ENCODE measurements around the gene CACNA1I. TPM values are rescaled to one million over a fixed set of nuclear protein-coding genes. Genes with fewer than 3 reads are reported as not detected.

The CACNA1I gene
- total RNA-seq, 4 donors from 2014 or later: not detected

DNA sequence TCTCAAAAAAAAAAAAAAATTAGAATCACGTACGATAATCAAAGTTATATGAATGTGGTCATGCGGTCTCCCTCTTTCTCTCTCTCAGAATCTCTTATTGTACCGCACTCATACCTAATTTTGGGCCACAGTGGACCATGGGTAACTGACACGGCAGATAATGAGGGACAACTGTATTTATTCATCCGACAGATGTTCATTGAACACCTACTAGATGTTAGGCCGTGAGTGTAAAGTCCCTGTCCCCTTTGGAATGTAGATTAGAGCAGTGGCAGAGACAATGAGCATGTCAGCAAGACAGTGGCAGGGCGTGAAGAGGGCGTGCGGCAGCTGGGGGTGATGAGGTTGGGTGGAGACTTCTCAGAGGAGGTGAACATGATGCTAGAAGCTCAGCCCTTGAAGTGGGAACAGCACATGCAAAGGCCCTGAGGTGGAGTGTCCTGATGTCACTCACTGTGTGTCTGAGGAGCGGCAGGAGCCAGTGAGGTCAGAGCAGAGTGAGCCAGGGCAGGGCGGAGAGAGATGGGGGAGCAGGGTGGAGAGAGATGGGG lies 25.1 kb downstream of the CACNA1I start:
- ATAC-seq (no peak), DNase-seq (no peak)
- Histone ChIP-seq H3K4me1 (no peaks in the 10 kb centered on the region), H3K27ac (no peak overlapping the region), H3K4me3 (no peak overlapping the region), H3K27me3 (peaks cover 25 to 40% (median 38%) of the 10 kb centered on the region in 3 donors), H3K9me3 (no peaks in the 10 kb centered on the region), H3K36me3 (no peaks in the 10 kb centered on the region)
- TF ChIP-seq, protein P1, sequence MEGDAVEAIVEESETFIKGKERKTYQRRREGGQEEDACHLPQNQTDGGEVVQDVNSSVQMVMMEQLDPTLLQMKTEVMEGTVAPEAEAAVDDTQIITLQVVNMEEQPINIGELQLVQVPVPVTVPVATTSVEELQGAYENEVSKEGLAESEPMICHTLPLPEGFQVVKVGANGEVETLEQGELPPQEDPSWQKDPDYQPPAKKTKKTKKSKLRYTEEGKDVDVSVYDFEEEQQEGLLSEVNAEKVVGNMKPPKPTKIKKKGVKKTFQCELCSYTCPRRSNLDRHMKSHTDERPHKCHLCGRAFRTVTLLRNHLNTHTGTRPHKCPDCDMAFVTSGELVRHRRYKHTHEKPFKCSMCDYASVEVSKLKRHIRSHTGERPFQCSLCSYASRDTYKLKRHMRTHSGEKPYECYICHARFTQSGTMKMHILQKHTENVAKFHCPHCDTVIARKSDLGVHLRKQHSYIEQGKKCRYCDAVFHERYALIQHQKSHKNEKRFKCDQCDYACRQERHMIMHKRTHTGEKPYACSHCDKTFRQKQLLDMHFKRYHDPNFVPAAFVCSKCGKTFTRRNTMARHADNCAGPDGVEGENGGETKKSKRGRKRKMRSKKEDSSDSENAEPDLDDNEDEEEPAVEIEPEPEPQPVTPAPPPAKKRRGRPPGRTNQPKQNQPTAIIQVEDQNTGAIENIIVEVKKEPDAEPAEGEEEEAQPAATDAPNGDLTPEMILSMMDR (IDR thresholded peaks at IDR 0.05 in 4 of 5, conservative IDR thresholded peaks at IDR 0.05 in 1 of 5): no peak
- TF ChIP-seq POLR2A (IDR thresholded peaks at IDR 0.05): no peak
- intact Hi-C loops (cut with DNase I; ENCODE audit: low total_unique reads): no loop called here
- in situ Hi-C loops (cut with MboI; ENCODE audit: low sequenced_read_pairs in 4 of 4): no loop called here

GRCh38 chr22:39596601-39597000 lies 26.0 kb downstream of the CACNA1I start:
- peaks cover 27 to 45% (median 39%) of the 10 kb centered on the region in 3 donors for H3K27me3 ChIP-seq
- intact Hi-C loops (cut with DNase I; ENCODE audit: low total_unique reads) (no loop called here), in situ Hi-C loops (cut with MboI; ENCODE audit: low sequenced_read_pairs in 4 of 4) (no loop called here)
- H3K9me3 ChIP-seq: no peaks in the 10 kb centered on the region
- no peaks in the 10 kb centered on the region for H3K36me3 ChIP-seq
- H3K4me1 ChIP-seq: no peaks in the 10 kb centered on the region
- DNase-seq: no peak
- H3K4me3 ChIP-seq: no peak overlapping the region
- no peak overlapping the region for H3K27ac ChIP-seq
- no peak for ATAC-seq
- TF ChIP-seq, protein P1 (IDR thresholded peaks at IDR 0.05 in 4 of 5, conservative IDR thresholded peaks at IDR 0.05 in 1 of 5): no peak
- TF ChIP-seq POLR2A (IDR thresholded peaks at IDR 0.05): no peak

DNA sequence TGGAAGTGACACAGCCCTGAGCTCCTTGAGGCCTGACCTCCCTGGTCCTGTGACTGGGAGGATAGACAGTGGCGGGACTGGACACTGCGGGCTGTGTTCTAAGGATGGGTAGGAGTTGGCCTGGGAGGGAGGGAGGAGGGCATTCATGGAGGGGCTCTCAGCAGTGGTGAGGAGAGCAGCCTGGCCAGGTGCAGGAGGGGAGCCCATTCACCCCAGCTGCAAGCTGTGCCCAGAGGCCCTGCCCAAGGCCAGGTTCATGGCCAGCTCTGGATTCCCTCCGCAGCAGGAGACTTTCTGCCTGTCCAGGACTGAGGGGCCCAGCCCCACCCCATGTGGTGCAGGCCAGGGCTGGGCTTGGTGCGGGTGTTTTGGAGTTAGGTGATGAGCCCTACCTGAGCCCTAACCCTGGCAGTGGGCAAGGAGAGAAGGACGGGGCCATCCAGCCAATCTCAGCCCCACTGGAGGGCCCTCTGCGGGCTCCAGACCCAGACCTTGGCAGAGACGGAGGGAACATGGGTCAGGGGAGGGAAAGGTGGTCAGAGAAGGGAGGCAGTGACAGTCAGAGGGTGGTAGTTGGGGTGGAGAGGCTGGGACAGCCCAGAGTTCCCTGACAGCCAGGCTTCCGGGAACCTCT lies 26.8 kb downstream of the CACNA1I start:
- Histone ChIP-seq H3K4me1 (no peaks in the 10 kb centered on the region), H3K27me3 (peaks cover 27 to 45% (median 39%) of the 10 kb centered on the region in 3 donors), H3K27ac (no peak overlapping the region), H3K9me3 (no peaks in the 10 kb centered on the region), H3K4me3 (no peak overlapping the region), H3K36me3 (no peaks in the 10 kb centered on the region)
- ATAC-seq: no peak
- DNase-seq: no peak
- no peak for TF ChIP-seq POLR2A (IDR thresholded peaks at IDR 0.05)
- TF ChIP-seq, protein P1 (IDR thresholded peaks at IDR 0.05 in 4 of 5, conservative IDR thresholded peaks at IDR 0.05 in 1 of 5): no peak
- in situ Hi-C loops (cut with MboI; ENCODE audit: low sequenced_read_pairs in 4 of 4) (no loop called here), intact Hi-C loops (cut with DNase I; ENCODE audit: low total_unique reads) (no loop called here)

- Histone ChIP-seq H3K9me3 (peaks cover 0 to under 1% (median 0%) of the 10 kb centered on the region in 3 donors), H3K27me3 (peaks cover 32 to 45% (median 36%) of the 10 kb centered on the region in 3 donors), H3K27ac (no peak overlapping the region), H3K36me3 (no peaks in the 10 kb centered on the region), H3K4me3 (no peak overlapping the region), H3K4me1 (no peaks in the 10 kb centered on the region)
- DNase-seq (no peak), ATAC-seq (no peak)
- TF ChIP-seq, protein P1 (IDR thresholded peaks at IDR 0.05 in 4 of 5, conservative IDR thresholded peaks at IDR 0.05 in 1 of 5): no peak
- no peak for TF ChIP-seq POLR2A (IDR thresholded peaks at IDR 0.05)
- in situ Hi-C loops (cut with MboI; ENCODE audit: low sequenced_read_pairs in 4 of 4) (no loop called here), intact Hi-C loops (cut with DNase I; ENCODE audit: low total_unique reads) (no loop called here)
Observed at GRCh38 chr22:39598017-39598965, 27.7 kb downstream of the CACNA1I start.
